ENCODE measurements around the gene CFB. TPM values are rescaled to one million over a fixed set of nuclear protein-coding genes. Genes with fewer than 3 reads are reported as not detected.

Gene CFB
- total and polyA plus RNA-seq, 2 of the 13 experiments (the other 11 are each of a cell fraction or from before 2014, with no cell fraction given) = 171 to 513 TPM

DNA sequence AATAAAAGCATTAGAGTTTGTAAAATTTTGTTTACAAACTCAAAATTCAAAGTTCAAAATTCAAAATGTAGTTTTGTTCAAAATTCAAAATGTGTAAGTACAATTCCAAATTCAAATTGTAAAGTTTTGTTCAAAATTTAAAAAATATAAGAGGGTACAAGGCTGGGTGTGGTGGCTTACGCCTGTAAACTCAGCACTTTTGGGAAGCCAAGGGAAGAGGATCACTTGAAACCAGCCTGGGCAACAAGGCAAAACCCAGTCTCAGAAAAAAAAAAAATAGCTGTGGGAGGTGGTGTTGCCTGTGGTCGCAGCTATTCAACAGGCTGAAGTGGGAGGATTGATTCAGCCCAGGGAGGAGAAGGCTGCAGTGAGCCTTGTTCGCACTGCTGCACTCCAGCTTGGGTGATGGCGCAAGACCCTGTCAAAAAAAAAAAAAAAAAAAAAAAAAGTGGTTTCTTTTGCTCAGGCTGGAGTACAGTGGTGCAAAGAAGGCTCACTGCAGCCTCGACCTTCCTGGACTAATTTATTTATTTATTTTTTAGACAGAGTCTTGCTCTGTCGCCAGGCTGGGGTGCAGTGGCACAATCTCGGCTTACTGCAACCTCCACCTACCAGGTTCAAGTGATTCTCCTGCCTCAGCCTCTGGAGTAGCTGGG lies 38.6 kb upstream of the CFB start (continued):
- TF ChIP-seq, protein P1, sequence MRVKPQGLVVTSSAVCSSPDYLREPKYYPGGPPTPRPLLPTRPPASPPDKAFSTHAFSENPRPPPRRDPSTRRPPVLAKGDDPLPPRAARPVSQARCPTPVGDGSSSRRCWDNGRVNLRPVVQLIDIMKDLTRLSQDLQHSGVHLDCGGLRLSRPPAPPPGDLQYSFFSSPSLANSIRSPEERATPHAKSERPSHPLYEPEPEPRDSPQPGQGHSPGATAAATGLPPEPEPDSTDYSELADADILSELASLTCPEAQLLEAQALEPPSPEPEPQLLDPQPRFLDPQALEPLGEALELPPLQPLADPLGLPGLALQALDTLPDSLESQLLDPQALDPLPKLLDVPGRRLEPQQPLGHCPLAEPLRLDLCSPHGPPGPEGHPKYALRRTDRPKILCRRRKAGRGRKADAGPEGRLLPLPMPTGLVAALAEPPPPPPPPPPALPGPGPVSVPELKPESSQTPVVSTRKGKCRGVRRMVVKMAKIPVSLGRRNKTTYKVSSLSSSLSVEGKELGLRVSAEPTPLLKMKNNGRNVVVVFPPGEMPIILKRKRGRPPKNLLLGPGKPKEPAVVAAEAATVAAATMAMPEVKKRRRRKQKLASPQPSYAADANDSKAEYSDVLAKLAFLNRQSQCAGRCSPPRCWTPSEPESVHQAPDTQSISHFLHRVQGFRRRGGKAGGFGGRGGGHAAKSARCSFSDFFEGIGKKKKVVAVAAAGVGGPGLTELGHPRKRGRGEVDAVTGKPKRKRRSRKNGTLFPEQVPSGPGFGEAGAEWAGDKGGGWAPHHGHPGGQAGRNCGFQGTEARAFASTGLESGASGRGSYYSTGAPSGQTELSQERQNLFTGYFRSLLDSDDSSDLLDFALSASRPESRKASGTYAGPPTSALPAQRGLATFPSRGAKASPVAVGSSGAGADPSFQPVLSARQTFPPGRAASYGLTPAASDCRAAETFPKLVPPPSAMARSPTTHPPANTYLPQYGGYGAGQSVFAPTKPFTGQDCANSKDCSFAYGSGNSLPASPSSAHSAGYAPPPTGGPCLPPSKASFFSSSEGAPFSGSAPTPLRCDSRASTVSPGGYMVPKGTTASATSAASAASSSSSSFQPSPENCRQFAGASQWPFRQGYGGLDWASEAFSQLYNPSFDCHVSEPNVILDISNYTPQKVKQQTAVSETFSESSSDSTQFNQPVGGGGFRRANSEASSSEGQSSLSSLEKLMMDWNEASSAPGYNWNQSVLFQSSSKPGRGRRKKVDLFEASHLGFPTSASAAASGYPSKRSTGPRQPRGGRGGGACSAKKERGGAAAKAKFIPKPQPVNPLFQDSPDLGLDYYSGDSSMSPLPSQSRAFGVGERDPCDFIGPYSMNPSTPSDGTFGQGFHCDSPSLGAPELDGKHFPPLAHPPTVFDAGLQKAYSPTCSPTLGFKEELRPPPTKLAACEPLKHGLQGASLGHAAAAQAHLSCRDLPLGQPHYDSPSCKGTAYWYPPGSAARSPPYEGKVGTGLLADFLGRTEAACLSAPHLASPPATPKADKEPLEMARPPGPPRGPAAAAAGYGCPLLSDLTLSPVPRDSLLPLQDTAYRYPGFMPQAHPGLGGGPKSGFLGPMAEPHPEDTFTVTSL (CRISPR knock-in tag; IDR thresholded peaks at IDR 0.05; ENCODE audit: borderline replicate concordance) = no peak
- TF ChIP-seq, protein P2, sequence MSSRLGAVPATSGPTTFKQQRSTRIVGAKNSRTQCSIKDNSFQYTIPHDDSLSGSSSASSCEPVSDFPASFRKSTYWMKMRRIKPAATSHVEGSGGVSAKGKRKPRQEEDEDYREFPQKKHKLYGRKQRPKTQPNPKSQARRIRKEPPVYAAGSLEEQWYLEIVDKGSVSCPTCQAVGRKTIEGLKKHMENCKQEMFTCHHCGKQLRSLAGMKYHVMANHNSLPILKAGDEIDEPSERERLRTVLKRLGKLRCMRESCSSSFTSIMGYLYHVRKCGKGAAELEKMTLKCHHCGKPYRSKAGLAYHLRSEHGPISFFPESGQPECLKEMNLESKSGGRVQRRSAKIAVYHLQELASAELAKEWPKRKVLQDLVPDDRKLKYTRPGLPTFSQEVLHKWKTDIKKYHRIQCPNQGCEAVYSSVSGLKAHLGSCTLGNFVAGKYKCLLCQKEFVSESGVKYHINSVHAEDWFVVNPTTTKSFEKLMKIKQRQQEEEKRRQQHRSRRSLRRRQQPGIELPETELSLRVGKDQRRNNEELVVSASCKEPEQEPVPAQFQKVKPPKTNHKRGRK (CRISPR knock-in tag; IDR thresholded peaks at IDR 0.05) = no peak
- TF ChIP-seq ZNF816 (CRISPR knock-in tag; IDR thresholded peaks at IDR 0.05; ENCODE audit: borderline replicate concordance) = no peak
- no peak for TF ChIP-seq ELF4 (CRISPR knock-in tag; IDR thresholded peaks at IDR 0.05; ENCODE audit: borderline replicate concordance)
- no peak for TF ChIP-seq KLF6 (CRISPR knock-in tag; IDR thresholded peaks at IDR 0.05)
- TF ChIP-seq ZNF563 (CRISPR knock-in tag; IDR thresholded peaks at IDR 0.05) = no peak
- no peak for TF ChIP-seq WIZ (CRISPR knock-in tag; IDR thresholded peaks at IDR 0.05)
- 0 out of 2 replicates have a peak, but pooled peaks have one; percentile 24 for TF ChIP-seq RFXAP (CRISPR knock-in tag; IDR thresholded peaks at IDR 0.05; ENCODE audit: borderline replicate concordance)
- no peak for TF ChIP-seq ZNF124 (CRISPR knock-in tag; IDR thresholded peaks at IDR 0.05)
- no peak for TF ChIP-seq IRX3 (CRISPR knock-in tag; IDR thresholded peaks at IDR 0.05; ENCODE audit: borderline replicate concordance, low read depth)
- TF ChIP-seq EEA1 (CRISPR knock-in tag; IDR thresholded peaks at IDR 0.05; ENCODE audit: borderline replicate concordance) = no peak
- TF ChIP-seq, protein P3, sequence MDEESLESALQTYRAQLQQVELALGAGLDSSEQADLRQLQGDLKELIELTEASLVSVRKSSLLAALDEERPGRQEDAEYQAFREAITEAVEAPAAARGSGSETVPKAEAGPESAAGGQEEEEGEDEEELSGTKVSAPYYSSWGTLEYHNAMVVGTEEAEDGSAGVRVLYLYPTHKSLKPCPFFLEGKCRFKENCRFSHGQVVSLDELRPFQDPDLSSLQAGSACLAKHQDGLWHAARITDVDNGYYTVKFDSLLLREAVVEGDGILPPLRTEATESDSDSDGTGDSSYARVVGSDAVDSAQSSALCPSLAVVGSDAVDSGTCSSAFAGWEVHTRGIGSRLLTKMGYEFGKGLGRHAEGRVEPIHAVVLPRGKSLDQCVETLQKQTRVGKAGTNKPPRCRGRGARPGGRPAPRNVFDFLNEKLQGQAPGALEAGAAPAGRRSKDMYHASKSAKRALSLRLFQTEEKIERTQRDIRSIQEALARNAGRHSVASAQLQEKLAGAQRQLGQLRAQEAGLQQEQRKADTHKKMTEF (CRISPR knock-in tag; IDR thresholded peaks at IDR 0.05) = peak; percentile 47
- TF ChIP-seq, protein P4, sequence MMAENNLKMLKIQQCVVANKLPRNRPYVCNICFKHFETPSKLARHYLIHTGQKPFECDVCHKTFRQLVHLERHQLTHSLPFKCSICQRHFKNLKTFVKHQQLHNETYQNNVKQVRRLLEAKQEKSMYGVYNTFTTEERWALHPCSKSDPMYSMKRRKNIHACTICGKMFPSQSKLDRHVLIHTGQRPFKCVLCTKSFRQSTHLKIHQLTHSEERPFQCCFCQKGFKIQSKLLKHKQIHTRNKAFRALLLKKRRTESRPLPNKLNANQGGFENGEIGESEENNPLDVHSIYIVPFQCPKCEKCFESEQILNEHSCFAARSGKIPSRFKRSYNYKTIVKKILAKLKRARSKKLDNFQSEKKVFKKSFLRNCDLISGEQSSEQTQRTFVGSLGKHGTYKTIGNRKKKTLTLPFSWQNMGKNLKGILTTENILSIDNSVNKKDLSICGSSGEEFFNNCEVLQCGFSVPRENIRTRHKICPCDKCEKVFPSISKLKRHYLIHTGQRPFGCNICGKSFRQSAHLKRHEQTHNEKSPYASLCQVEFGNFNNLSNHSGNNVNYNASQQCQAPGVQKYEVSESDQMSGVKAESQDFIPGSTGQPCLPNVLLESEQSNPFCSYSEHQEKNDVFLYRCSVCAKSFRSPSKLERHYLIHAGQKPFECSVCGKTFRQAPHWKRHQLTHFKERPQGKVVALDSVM (CRISPR knock-in tag; IDR thresholded peaks at IDR 0.05) = peak; percentile 77
- TF ChIP-seq ZNF44 (CRISPR knock-in tag; IDR thresholded peaks at IDR 0.05) = no peak
- TF ChIP-seq ZBTB1 (CRISPR knock-in tag; IDR thresholded peaks at IDR 0.05; ENCODE audit: borderline replicate concordance) = no peak
- TF ChIP-seq REXO4 (CRISPR knock-in tag; IDR thresholded peaks at IDR 0.05; ENCODE audit: borderline replicate concordance) = no peak
- TF ChIP-seq, protein P5, sequence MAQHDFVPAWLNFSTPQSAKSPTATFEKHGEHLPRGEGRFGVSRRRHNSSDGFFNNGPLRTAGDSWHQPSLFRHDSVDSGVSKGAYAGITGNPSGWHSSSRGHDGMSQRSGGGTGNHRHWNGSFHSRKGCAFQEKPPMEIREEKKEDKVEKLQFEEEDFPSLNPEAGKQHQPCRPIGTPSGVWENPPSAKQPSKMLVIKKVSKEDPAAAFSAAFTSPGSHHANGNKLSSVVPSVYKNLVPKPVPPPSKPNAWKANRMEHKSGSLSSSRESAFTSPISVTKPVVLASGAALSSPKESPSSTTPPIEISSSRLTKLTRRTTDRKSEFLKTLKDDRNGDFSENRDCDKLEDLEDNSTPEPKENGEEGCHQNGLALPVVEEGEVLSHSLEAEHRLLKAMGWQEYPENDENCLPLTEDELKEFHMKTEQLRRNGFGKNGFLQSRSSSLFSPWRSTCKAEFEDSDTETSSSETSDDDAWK (CRISPR knock-in tag; IDR thresholded peaks at IDR 0.05) = no peak
